AG09319 (cell line): Measurements from ENCODE around the gene TIGD1.

Experiments used
- DNase-seq: peaks from one replicate; pipeline ENCODE4 v3.0.0-alpha.2; 2010; ENCODE audit warnings: low read depth; ENCODE audit errors: extremely low read depth
- TF ChIP-seq, protein P1 (sequence below): IDR thresholded peaks from 2 replicates; pipeline ENCODE4 v1.5.1; 2011; ENCODE audit warnings: low read depth, mild to moderate bottlenecking, inconsistent platforms, low read length, moderate library complexity

TIGD1 gene

DNA sequence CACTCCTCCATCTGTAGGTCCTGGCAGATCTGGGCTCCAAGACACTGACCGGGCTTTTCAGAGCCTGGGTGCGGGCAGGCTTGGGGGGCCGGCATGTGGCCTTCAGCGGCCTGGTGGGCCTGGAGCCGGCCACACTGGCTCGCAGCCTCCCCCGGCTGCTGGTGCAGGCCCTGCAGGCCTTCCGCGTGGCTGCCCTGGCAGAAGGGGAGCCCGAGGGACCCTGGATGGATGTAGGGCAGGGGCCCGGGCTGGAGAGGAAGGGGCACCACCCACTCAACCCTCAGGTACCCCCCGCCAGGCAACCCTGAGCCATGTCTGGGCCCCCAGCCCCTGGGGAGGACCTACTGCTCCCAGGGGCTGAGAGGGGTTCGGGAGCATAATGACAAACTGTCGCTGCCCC, 25.2 kb downstream of the TIGD1 start:
- TF ChIP-seq, protein P1, sequence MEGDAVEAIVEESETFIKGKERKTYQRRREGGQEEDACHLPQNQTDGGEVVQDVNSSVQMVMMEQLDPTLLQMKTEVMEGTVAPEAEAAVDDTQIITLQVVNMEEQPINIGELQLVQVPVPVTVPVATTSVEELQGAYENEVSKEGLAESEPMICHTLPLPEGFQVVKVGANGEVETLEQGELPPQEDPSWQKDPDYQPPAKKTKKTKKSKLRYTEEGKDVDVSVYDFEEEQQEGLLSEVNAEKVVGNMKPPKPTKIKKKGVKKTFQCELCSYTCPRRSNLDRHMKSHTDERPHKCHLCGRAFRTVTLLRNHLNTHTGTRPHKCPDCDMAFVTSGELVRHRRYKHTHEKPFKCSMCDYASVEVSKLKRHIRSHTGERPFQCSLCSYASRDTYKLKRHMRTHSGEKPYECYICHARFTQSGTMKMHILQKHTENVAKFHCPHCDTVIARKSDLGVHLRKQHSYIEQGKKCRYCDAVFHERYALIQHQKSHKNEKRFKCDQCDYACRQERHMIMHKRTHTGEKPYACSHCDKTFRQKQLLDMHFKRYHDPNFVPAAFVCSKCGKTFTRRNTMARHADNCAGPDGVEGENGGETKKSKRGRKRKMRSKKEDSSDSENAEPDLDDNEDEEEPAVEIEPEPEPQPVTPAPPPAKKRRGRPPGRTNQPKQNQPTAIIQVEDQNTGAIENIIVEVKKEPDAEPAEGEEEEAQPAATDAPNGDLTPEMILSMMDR, result no peak
- no peak for DNase-seq

DNA sequence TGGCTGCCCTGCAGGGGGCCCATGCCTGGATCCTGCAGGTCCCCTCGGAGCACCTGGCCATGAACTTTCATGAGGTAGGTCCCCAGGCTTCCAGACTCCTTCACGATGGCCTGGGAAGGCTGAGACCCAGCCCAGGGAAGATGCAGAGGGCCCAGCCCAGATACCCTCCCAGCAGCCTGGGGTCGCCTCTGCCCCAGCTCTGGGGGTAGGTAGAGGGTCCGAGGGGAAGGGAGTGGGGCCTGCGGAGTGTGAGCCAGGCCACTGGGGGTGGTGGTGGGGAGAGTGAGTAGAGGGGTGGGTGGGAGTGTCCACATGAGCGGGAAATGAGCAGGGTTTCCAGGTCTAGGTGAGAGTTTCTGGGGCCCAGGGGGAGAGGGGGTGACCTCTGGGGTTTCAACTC, 25.6 kb downstream of the TIGD1 start:
- no peak for DNase-seq
- TF ChIP-seq, protein P1, result no peak

DNA sequence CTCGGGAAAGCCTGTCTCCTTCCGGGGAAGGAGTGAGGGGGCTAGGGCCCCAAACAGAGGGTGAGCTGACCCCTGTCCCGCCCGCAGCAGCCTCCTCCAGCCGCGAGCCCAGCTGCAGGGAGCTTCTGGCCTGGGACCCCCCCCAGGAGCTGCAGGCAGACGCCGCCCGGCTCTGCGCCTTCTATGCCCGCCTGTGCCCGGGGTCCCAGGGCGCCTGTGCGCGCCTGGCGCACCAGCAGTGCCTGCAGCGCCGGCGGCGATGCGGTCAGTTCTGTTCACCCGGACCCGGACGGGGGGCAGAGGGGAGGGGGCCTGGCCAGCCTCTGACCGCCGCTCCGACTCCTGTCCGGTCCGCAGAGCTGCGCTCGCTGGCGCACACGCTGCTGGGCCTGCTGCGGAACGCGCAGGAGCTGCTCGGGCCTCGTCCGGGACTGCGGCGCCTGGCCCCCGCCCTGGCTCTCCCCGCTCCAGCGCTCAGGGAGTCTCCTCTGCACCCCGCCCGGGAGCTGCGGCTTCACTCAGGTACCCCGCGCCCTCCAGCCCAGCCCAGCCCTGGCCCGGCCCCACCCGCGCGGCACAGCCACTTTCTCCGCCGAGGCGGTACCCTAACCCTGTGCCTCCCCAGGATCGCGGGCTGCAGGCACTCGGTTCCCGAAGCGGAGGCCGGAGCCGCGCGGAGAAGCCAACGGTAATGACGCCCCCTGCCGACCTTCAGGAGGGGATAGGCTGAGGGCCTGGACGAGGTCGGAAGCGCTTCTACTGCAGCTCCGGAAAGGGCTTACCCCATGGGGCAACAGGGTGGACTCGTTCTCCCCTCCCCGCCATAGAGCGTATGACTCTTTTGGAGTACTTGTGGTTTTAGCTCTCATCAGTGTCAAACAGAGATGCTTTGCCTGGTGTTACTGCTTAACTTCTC, 26.4 kb downstream of the TIGD1 start:
- TF ChIP-seq, protein P1, result peak; percentile 13
- no peak for DNase-seq

DNA sequence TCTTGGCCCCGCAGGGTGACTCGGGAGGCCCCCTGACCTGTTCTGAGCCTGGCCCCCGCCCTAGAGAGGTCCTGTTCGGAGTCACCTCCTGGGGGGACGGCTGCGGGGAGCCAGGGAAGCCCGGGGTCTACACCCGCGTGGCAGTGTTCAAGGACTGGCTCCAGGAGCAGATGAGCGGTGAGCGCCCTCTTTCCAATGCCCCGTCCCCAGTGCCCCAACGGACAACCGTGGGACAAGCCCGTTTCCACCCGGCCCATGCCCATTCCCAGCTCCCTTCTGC, 27.0 kb downstream of the TIGD1 start:
- no peak for DNase-seq
- TF ChIP-seq, protein P1, result no peak

DNA sequence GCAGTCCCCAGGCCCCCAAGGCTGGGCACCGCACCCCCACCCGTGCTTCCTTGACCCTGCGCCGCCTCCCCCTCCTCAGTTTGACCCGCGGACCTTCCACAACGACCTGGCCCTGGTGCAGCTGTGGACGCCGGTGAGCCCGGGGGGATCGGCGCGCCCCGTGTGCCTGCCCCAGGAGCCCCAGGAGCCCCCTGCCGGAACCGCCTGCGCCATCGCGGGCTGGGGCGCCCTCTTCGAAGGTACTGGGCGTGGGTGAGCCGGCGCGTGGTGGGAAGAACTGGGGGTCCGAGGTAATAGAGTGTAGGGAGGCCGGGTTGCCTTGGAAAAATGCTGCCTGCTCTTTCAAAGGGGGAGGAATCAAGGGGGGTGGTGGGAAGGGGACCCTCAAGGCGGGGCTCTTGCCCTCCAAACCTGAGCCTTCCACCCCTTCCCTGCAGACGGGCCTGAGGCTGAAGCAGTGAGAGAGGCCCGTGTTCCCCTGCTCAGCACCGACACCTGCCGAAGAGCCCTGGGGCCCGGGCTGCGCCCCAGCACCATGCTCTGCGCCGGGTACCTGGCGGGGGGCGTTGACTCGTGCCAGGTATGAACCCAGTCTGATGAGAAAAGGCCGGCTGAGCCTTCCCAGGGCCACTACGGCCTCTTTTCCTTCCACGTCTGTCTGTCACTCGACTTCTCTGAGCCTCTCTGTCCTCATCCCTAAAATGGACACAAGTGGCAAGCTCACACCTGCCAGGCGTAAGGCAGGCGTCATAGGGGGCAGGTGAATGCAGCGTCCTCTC, 27.5 kb downstream of the TIGD1 start:
- DNase-seq, result no peak
- TF ChIP-seq, protein P1, result no peak; the same call in 1 of the 2 replicates

DNA sequence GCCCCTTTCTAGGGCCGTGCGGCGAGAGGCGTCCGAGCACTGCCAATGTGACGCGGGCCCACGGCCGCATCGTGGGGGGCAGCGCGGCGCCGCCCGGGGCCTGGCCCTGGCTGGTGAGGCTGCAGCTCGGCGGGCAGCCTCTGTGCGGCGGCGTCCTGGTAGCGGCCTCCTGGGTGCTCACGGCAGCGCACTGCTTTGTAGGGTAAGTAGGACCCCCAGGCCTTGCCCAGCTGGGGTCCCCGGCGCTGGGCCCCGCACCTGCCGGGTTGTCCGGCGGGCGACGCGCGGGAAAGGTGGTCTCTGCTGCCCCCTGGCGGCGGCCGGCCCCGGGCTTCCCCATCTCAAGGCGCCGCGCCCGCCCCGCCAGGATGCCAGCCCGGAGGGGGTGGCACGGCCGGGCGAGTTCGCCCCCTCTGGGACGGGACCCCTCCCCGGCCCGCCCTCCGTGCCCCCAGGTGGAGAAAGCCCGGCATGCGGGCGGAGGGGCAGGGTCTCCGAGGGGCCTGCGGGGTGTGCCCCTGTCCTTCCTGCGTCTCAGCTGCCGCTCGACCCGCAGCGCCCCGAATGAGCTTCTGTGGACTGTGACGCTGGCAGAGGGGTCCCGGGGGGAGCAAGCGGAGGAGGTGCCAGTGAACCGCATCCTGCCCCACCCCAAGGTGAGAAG, 28.3 kb downstream of the TIGD1 start:
- TF ChIP-seq, protein P1, result peak; percentile 38

More for the DNA sequence above, 28.3 kb downstream of the TIGD1 start:
- no peak for DNase-seq
